Measurements from ENCODE around the gene PALMD. TPM values are rescaled to one million over a fixed set of nuclear protein-coding genes. Genes with fewer than 3 reads are reported as not detected.
A peak's percentile ranks its signal among the peaks of the same experiment; 100 is the strongest.

Gene PALMD
- total RNA-seq, 1 donor from 2014 or later, result 1.4 TPM

DNA sequence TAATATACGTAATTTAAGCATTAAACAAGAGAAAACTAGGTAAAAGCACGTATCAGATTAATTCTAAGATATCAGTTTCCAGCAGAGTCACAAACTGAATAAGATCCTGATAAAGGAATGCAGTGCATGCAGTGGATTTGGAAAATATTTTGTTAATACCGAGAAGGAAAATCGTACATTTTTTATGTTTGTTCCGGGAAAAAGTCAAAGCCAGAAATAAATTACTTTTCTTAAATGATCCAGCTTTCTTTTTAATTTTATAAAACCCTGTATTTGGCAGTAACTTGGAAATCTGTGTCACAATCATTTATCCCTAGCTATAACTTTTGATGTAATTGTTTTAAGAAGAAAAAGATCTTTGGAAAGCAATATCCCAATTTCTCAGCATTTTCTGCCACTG, 955 bp downstream of the PALMD start:
- no peak for DNase-seq (ENCODE audit: low read depth)
- H3K4me3 ChIP-seq (ENCODE audit: low read depth, low read length), result peak overlapping the region; percentile 44
- TF ChIP-seq, protein P1, sequence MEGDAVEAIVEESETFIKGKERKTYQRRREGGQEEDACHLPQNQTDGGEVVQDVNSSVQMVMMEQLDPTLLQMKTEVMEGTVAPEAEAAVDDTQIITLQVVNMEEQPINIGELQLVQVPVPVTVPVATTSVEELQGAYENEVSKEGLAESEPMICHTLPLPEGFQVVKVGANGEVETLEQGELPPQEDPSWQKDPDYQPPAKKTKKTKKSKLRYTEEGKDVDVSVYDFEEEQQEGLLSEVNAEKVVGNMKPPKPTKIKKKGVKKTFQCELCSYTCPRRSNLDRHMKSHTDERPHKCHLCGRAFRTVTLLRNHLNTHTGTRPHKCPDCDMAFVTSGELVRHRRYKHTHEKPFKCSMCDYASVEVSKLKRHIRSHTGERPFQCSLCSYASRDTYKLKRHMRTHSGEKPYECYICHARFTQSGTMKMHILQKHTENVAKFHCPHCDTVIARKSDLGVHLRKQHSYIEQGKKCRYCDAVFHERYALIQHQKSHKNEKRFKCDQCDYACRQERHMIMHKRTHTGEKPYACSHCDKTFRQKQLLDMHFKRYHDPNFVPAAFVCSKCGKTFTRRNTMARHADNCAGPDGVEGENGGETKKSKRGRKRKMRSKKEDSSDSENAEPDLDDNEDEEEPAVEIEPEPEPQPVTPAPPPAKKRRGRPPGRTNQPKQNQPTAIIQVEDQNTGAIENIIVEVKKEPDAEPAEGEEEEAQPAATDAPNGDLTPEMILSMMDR (conservative IDR thresholded peaks at IDR 0.05; ENCODE audit: low read depth, low read length), result no peak

DNA sequence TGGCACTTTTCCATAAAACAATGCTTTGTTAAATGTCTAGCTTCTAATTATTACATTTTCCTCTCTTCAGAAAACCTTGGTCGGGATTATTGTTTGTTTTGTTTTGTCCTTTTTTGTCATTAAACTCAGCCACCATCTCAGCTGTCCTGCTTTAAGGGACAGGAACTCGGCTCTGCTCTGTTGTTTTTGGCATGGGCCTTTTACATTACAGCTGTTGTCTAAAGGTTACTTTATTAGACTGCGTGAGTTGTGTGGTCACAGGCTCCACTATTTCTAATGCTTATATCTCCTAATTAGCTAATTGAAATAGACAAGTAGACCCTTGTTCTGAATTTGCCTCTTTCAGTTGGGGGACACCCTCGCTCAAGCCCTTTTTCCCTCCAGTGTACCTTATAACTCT, 1.6 kb downstream of the PALMD start:
- no peak overlapping the region for H3K4me3 ChIP-seq (ENCODE audit: low read depth, low read length)
- no peak for DNase-seq (ENCODE audit: low read depth)
- TF ChIP-seq, protein P1 (conservative IDR thresholded peaks at IDR 0.05; ENCODE audit: low read depth, low read length), result no peak

DNA sequence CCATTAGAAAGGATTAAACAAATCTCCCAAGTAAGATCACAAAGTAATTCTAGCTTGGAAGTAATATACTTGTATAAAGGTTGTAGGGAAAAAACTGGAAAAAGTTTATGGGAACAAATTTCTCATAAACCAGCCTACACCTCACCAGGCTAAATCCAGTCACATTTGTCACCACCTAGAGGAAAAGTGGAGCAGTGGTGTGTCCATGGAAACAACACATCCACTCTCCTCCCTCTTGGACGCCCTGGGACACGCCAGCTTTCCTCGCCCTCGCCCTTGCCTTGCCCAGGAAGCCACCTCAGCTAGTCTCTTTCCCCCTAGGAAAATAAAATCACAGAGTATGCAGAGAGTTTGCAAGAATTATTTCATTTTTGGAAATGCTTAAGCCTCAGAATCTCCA, 2.2 kb downstream of the PALMD start:
- H3K4me3 ChIP-seq (ENCODE audit: low read depth, low read length), result no peak overlapping the region
- TF ChIP-seq, protein P1 (conservative IDR thresholded peaks at IDR 0.05; ENCODE audit: low read depth, low read length), result peak; percentile 48
- no peak for DNase-seq (ENCODE audit: low read depth)

DNA sequence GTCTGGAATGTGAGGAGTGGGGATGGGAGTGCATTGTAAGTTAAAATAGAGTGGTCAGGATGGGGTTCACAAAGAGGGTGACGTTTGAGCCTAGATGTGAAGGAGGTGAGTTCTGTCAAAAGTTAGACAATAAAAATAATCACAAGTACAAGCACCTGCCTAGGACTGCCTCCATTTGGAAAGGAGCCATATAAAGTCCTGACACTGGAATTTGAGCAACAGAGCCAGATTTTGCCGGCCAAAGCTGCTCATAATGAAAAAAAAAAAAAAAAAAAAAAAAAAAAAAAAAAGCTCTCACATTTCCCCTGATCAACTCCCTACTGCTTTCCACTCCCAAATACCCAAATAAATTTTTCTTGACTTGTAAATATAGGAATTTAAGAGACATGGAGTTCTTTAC, 4.1 kb downstream of the PALMD start:
- DNase-seq (ENCODE audit: low read depth), result no peak
- TF ChIP-seq, protein P1 (conservative IDR thresholded peaks at IDR 0.05; ENCODE audit: low read depth, low read length), result no peak
- H3K4me3 ChIP-seq (ENCODE audit: low read depth, low read length), result no peak overlapping the region

DNA sequence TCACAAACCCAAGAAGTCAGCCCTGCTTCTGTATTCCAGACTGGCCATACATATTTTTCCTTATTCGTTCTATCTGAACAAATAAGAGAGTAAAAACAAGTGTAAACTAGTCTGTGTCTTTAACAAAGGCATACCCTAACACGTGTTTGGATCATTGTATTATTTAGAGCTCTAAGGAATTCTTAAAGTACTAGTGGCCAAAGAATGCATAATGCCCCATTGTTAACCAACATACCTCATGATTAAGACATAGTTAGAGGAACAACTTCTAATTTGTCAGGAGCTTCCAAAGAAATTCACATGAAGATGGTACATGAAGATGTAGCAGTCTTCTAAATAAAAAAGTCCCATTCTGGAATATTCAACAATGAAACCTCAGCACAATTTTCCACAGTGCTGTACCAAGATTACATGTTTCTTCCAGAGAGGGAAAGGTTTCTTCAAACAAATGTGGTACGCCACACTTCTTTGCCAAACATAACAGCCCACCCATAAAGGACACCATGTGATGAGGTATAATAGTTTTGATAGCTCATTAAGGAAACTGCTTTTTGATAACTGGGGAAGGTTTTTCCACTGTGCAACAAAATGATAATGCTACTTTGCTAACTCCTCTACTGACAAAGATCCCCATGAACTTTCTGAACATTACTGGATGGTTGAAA, 5.0 kb downstream of the PALMD start:
- TF ChIP-seq, protein P1 (conservative IDR thresholded peaks at IDR 0.05; ENCODE audit: low read depth, low read length), result no peak
- no peak for DNase-seq (ENCODE audit: low read depth)
- H3K4me3 ChIP-seq (ENCODE audit: low read depth, low read length), result no peak overlapping the region

DNA sequence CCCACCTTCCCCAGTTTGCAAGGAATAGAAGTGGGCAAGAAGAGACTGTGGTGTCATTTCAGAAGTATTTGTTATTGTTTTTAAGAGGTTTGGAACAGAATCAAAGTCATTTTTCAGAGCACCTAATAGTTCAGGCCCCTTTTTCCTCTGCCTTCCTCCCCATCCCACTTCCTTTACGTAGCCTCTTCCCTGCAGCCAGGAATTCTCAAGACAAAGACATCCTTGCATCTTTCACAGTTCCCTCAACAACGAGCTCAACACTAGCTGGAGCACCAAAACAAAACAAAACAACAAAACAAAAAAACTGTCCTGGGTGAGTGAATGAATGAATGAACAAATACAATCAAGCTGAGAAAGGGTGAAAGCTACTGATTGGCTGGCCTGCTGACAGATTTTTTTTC, 7.0 kb downstream of the PALMD start:
- DNase-seq (ENCODE audit: low read depth), result no peak
- TF ChIP-seq, protein P1 (conservative IDR thresholded peaks at IDR 0.05; ENCODE audit: low read depth, low read length), result no peak
- no peak overlapping the region for H3K4me3 ChIP-seq (ENCODE audit: low read depth, low read length)

DNA sequence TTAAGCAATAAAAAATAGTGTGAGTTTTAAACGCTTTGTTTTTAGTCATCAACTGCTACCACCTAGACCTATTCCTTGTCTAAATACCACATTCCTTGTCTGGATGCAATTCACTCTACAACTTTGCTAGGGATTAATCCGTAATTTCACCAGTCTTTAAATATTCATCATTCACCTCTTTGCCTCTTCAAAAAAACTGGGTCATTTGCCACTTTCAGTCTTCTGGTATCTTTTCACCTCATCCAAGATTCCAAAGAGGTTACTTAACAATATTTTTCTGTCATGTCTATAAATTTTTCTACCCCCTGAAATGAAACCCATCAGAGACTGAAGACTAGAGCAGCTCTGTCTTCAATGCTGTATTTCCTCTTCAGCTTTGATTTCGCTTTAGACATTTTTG, 9.5 kb downstream of the PALMD start:
- TF ChIP-seq, protein P1 (conservative IDR thresholded peaks at IDR 0.05; ENCODE audit: low read depth, low read length), result no peak
- no peak for DNase-seq (ENCODE audit: low read depth)
- no peak overlapping the region for H3K4me3 ChIP-seq (ENCODE audit: low read depth, low read length)

Measured in epithelial cell of proximal tubule (primary cell).